Stimulated activated CD4-positive, alpha-beta T cell treated with anti-CD3 and anti-CD28 coated beads, Interleukin-2, amount 100 ng/mL, for 48 hours (primary cell): ENCODE results near the gene NR1D1.
A peak's percentile ranks its signal among the peaks of the same experiment; 100 is the strongest.

Source experiments
- DNase-seq, 2 donors: peaks; one replicate each; pipeline ENCODE4 v3.0.0-alpha.2; 2020

The NR1D1 gene

GRCh38 chr17:40095944-40096791 is 4.2 kb downstream of the NR1D1 start:
- DNase-seq, result peak; percentile 64 to 71

DNA sequence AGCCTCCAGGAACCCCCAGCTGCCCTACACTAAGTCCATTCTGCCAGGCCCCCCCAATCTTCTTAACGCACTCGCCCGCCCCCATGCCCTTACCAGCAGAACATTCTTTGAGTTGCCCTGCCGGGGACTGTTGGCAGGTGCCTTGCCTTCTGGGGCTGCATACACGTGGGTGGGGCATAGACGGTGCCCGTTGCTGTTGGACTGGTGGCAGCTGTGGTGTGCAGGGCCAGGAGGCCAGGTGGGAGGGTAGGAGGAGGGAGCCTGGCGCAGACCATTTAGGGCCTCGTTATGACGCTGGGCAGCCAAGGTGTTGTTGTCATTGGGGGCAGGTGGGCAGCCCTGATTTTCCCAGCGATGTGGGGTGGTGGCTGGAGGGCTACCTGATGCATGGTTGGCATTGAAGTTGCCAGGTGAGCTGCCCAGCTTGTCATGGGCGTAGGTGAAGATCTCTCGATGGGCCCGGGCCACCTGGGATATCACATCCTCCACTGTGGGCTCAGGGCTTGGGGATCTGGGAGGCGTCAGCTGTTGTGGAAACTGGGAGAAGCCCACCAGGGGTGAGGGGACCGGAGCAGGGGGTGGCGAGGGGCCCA is 4.9 kb downstream of the NR1D1 start:
- DNase-seq, result no peak

- DNase-seq, result no peak
Measured at GRCh38 chr17:40094874-40095273, 5.5 kb downstream of the NR1D1 start.

- DNase-seq, result no peak
Measured at GRCh38 chr17:40093580-40094201, 6.7 kb downstream of the NR1D1 start.

- DNase-seq, result no peak
Measured at GRCh38 chr17:40093005-40093579, 7.3 kb downstream of the NR1D1 start.

- no peak for DNase-seq
Measured at GRCh38 chr17:40092581-40092980, 7.8 kb downstream of the NR1D1 start.

GRCh38 chr17:40091691-40092397 is 8.5 kb downstream of the NR1D1 start:
- no peak for DNase-seq

GRCh38 chr17:40090237-40091119 is 9.9 kb downstream of the NR1D1 start:
- DNase-seq, result no peak

DNA sequence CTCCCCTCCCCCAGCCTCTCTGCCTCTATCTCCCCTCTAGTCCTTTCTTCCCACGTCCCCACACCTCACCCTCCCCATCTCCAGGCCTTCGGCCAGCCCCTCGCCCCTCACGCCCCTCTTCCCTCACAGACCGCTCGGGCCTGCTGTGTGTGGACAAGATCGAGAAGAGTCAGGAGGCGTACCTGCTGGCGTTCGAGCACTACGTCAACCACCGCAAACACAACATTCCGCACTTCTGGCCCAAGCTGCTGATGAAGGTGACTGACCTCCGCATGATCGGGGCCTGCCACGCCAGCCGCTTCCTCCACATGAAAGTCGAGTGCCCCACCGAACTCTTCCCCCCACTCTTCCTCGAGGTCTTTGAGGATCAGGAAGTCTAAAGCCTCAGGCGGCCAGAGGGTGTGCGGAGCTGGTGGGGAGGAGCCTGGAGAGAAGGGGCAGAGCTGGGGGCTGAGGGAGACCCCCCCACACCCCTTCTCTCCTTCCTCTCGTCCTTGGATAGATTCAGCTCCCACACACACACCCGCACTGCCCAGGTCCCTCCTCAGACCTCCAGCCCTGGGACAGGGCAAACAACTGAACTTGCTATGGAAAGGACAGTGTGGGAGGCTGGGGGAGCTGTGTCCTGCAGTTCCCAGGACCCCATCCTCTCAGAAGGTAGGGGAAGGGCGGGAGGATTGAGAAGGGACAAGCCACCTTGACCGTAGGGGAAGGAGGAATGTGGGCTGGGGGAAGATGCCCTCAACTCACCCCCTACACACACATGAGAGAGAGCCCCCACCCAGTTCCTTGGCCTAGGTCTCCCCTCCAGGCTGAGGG is 11.1 kb downstream of the NR1D1 start:
- DNase-seq, result no peak

DNA sequence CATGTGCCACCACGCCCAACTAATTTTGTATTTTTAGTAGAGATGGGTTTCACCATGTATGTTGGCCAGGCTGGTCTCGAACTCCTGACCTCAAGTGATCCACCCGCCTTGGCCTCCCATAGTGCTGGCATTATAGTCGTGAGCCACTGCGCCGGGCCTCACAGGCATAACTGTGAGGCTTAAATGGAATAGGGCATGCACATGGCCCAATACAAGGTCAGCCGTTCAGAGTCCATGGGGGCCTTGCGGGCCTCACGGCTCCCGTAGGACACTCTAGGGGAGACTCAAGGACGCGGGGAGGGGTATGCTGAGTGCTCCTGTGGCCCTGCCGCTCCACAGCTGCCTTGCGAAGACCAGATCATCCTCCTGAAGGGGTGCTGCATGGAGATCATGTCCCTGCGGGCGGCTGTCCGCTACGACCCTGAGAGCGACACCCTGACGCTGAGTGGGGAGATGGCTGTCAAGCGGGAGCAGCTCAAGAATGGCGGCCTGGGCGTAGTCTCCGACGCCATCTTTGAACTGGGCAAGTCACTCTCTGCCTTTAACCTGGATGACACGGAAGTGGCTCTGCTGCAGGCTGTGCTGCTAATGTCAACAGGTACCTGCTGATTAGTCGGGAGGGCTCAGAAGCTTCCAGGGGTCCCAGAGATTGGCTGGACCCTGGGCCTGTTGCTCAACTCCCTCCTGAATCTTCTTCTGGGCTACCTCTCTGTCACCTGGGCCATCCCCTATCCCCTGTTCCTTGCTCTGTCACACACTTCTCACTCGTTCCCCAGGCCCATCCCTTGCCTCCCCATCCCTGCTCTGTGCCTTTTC is 12.3 kb downstream of the NR1D1 start:
- no peak for DNase-seq

GRCh38 chr17:40087049-40087794 is 13.2 kb downstream of the NR1D1 start:
- DNase-seq, result no peak

DNA sequence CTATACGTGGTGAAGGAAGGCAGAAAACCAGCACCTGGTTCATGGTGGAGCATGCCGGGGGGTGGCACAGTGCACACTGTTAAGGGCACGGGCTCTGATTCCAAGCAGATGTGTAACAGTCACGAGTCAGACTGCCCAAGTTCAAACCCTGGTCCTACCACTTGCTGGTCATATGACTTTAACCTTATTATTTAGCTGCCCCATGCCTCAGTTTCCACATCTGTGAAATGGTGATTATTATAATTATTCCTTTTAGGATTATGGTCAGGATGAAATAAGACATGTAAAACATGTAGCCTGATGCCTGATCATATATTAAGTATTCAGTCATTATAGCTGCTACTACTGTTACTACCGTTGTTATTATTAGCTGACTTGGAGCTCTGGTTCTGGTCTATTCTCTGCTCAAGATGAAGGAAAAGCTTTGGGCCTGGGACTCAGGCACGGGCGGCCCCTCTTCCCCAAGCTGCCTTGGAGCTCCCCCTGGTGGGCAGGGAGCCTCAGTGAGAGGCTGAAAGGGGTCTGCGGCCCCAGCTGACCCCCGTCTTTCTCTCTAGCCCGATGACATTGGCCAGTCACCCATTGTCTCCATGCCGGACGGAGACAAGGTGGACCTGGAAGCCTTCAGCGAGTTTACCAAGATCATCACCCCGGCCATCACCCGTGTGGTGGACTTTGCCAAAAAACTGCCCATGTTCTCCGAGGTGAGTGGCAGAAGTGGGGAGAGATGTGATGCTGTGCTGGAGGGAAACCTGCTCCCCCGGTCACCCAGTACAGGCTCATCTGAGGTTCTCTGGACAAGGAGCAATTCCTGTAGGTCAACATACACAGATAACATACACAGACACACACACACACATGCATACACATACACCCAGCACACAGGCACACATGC is 14.0 kb downstream of the NR1D1 start:
- peak in 1 of 2 donors; percentile 68 for DNase-seq

DNA sequence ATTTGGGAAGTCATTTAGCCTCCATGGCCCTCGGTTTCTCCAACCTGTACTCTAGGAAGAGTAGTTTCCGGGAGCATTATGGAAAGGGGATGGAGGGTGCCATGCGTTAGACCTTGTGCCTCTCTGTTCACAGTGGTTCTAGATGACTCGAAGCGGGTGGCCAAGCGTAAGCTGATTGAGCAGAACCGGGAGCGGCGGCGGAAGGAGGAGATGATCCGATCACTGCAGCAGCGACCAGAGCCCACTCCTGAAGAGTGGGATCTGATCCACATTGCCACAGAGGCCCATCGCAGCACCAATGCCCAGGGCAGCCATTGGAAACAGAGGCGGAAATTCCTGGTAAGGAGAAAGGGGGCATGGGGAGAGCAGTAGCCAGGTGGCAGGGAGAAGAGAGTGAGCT is 15.9 kb downstream of the NR1D1 start:
- no peak for DNase-seq

DNA sequence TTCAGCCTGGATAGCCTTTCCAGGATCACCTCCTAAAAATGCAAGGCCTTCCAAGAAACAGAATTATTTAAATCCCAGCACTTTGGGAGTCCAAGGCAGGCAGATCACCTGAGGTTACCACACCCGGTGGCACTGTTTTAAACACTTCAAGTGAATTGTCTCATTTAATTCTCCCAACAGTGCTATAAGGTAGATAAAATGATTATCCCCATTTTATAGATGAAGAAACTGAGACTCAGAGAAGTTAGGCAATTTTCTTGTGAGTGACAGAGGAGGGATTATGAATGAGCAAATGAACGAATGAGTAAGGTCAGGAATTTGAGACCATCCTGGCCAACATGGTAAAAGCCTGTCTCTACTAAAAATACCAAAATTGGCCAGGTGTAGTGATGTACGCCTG is 20.8 kb downstream of the NR1D1 start:
- DNase-seq, result no peak

DNA sequence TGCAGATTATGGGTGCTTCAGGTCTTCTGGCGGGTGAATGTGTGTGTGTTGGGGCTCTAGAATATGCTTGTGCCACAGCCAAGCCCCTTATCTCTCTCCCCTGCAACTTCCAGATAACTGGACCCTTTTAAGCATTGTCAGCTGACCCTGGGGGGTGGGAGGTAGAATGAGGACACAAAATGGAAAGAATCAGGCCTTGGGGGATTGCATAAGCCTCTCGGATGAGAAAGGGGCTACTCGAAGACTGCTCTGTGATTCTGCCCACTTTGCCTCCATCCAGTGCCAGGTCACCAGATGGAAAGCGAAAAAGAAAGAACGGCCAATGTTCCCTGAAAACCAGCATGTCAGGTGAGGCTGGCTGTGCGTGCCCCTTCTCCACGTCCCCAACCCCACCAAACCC is 23.8 kb downstream of the NR1D1 start:
- no peak for DNase-seq

GRCh38 chr17:40075942-40076498 is 24.4 kb downstream of the NR1D1 start:
- no peak for DNase-seq

GRCh38 chr17:40075201-40075941 is 25.0 kb downstream of the NR1D1 start:
- DNase-seq, result peak; percentile 69 to 72
